Measurements from ENCODE around the gene SMCP.

DNA sequence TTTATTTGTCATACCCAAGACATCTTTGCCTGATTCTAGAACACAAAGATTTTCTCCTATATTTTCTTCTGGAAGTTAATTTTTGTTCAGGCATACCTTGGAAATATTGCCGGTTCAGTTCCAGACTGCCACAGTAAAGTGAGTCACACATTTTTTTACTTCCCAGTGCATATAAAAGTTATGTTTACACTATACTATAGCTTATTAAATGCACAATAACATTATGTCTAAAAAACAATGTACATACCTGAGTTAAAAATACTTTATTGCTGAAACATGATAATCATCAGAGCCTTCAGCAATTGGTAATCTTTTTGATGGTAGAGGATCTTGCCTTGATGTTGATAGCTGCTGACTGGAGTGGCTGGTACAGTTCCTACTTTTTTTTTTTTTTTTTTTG lies 10.0 kb downstream of the SMCP start:
- TF ChIP-seq, protein P1, sequence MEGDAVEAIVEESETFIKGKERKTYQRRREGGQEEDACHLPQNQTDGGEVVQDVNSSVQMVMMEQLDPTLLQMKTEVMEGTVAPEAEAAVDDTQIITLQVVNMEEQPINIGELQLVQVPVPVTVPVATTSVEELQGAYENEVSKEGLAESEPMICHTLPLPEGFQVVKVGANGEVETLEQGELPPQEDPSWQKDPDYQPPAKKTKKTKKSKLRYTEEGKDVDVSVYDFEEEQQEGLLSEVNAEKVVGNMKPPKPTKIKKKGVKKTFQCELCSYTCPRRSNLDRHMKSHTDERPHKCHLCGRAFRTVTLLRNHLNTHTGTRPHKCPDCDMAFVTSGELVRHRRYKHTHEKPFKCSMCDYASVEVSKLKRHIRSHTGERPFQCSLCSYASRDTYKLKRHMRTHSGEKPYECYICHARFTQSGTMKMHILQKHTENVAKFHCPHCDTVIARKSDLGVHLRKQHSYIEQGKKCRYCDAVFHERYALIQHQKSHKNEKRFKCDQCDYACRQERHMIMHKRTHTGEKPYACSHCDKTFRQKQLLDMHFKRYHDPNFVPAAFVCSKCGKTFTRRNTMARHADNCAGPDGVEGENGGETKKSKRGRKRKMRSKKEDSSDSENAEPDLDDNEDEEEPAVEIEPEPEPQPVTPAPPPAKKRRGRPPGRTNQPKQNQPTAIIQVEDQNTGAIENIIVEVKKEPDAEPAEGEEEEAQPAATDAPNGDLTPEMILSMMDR (IDR thresholded peaks at IDR 0.05), result no peak
- TF ChIP-seq POLR2A (IDR thresholded peaks at IDR 0.05) (no peak), EP300 (IDR thresholded peaks at IDR 0.05) (no peak)
